Measurements from ENCODE around the gene CD70. TPM values are rescaled to one million over a fixed set of nuclear protein-coding genes. Genes with fewer than 3 reads are reported as not detected.
"Not testable (repeated sequence)": the region's sequence is repeated elsewhere in the genome, so short reads cannot be mapped to it uniquely, and the experiment has no call there.

Gene CD70
- total RNA-seq, 1 experiment from 2014 or later: 2.0 TPM

GRCh38 chr19:6564393-6564792 is 26.6 kb downstream of the CD70 start:
- intact Hi-C loops (cut with micrococcal nuclease; ENCODE audit: unreplicated experiment): no loop called here
- BruUV-seq (replicated peaks): no TSS peak
- H3K27me3 ChIP-seq (replicated peaks; ENCODE audit: insufficient read depth, low read depth, low read length, poor library complexity): no peaks in the 10 kb centered on the region
- DNase-seq (ENCODE audit: low spot score): peak; percentile 54
- no peaks in the 10 kb centered on the region for H3K4me1 ChIP-seq (ENCODE audit: insufficient read depth, low read length, poor library complexity, severe bottlenecking)
- H3K4me3 ChIP-seq (ENCODE audit: low read depth, low read length, poor library complexity, severe bottlenecking): no peak overlapping the region
- H3K27ac ChIP-seq (ENCODE audit: low read depth, low read length, poor library complexity, severe bottlenecking): no peak overlapping the region
- H3K36me3 ChIP-seq (ENCODE audit: insufficient read depth, low read length, poor library complexity, severe bottlenecking): no peaks in the 10 kb centered on the region
- no peaks in the 10 kb centered on the region for H3K9me3 ChIP-seq (ENCODE audit: low read depth, low read length, poor library complexity, severe bottlenecking)
- CTCF ChIA-PET: interaction anchor here (0.5 to 0.6 kb wide), 2 partner anchors 14 to 299 kb away, joined by 5 read pairs; no protein-coding TSS in a partner anchor
- POLR2A ChIA-PET (ENCODE audit: low non-redundant PET): no interaction called here
- TF ChIP-seq EZH2 (IDR thresholded peaks at IDR 0.05; ENCODE audit: borderline replicate concordance, low read depth, low read length, poor library complexity, severe bottlenecking) (no peak), CTCF (conservative IDR thresholded peaks at IDR 0.05; ENCODE audit: low read depth, low read length) (no peak)

- H3K27me3 ChIP-seq (replicated peaks; ENCODE audit: insufficient read depth, low read depth, low read length, poor library complexity); CTCF ChIA-PET; BruUV-seq (replicated peaks); H3K4me1 ChIP-seq (ENCODE audit: insufficient read depth, low read length, poor library complexity, severe bottlenecking); H3K36me3 ChIP-seq (ENCODE audit: insufficient read depth, low read length, poor library complexity, severe bottlenecking); DNase-seq (ENCODE audit: low spot score); H3K27ac ChIP-seq (ENCODE audit: low read depth, low read length, poor library complexity, severe bottlenecking); intact Hi-C loops (cut with micrococcal nuclease; ENCODE audit: unreplicated experiment); H3K9me3 ChIP-seq (ENCODE audit: low read depth, low read length, poor library complexity, severe bottlenecking); H3K4me3 ChIP-seq (ENCODE audit: low read depth, low read length, poor library complexity, severe bottlenecking); POLR2A ChIA-PET (ENCODE audit: low non-redundant PET): not testable (repeated sequence)
- TF ChIP-seq CTCF (conservative IDR thresholded peaks at IDR 0.05; ENCODE audit: low read depth, low read length): peak; percentile 23; the same call in 1 of the 2 replicates
Measured at GRCh38 chr19:6562437-6562836, 28.5 kb downstream of the CD70 start.

- Histone ChIP-seq H3K27me3 (replicated peaks; ENCODE audit: insufficient read depth, low read depth, low read length, poor library complexity) (no peaks in the 10 kb centered on the region), H3K4me3 (ENCODE audit: low read depth, low read length, poor library complexity, severe bottlenecking) (no peak overlapping the region), H3K36me3 (ENCODE audit: insufficient read depth, low read length, poor library complexity, severe bottlenecking) (no peaks in the 10 kb centered on the region), H3K27ac (ENCODE audit: low read depth, low read length, poor library complexity, severe bottlenecking) (no peak overlapping the region), H3K9me3 (ENCODE audit: low read depth, low read length, poor library complexity, severe bottlenecking) (no peaks in the 10 kb centered on the region), H3K4me1 (ENCODE audit: insufficient read depth, low read length, poor library complexity, severe bottlenecking) (no peaks in the 10 kb centered on the region)
- no TSS peak for BruUV-seq (replicated peaks)
- intact Hi-C loops (cut with micrococcal nuclease; ENCODE audit: unreplicated experiment): no loop called here
- ChIA-PET CTCF (no interaction called here), POLR2A (ENCODE audit: low non-redundant PET) (no interaction called here)
- TF ChIP-seq EZH2 (IDR thresholded peaks at IDR 0.05; ENCODE audit: borderline replicate concordance, low read depth, low read length, poor library complexity, severe bottlenecking) (no peak), CTCF (conservative IDR thresholded peaks at IDR 0.05; ENCODE audit: low read depth, low read length) (no peak)
- no peak for DNase-seq (ENCODE audit: low spot score)
Measured at GRCh38 chr19:6556480-6557195, 34.3 kb downstream of the CD70 start.
